Glutamatergic neuron (in vitro differentiated cells): ENCODE measurements around the gene ASB13. TPM values are rescaled to one million over a fixed set of nuclear protein-coding genes. Genes with fewer than 3 reads are reported as not detected.

ENCODE experiments used
- DNase-seq: peaks from one replicate; pipeline ENCODE4 v3.0.0; 2022
- H3K27ac Mint-ChIP-seq: one replicate; pipeline ENCODE4 v1.8.0; 2020; ENCODE audit warnings: mild to moderate bottlenecking, mixed read lengths, inconsistent platforms; ENCODE audit not compliant: unreplicated experiment
- H3K27me3 Mint-ChIP-seq: one replicate; pipeline ENCODE4 v1.8.0; 2020; ENCODE audit warnings: mild to moderate bottlenecking, moderate library complexity, mixed read lengths, inconsistent platforms; ENCODE audit not compliant: unreplicated experiment
- H3K36me3 Mint-ChIP-seq: one replicate; pipeline ENCODE4 v1.8.0; 2020; ENCODE audit warnings: mild to moderate bottlenecking, mixed read lengths, inconsistent platforms; ENCODE audit not compliant: unreplicated experiment
- H3K4me1 Mint-ChIP-seq: one replicate; pipeline ENCODE4 v1.8.0; 2020; ENCODE audit warnings: mild to moderate bottlenecking, low read depth, mixed read lengths, inconsistent platforms; ENCODE audit not compliant: unreplicated experiment
- H3K4me3 Mint-ChIP-seq: one replicate; pipeline ENCODE4 v1.8.0; 2020; ENCODE audit warnings: mild to moderate bottlenecking, mixed read lengths, inconsistent platforms; ENCODE audit not compliant: unreplicated experiment
- H3K9me3 Mint-ChIP-seq: one replicate; pipeline ENCODE4 v1.8.0; 2020; ENCODE audit warnings: mild to moderate bottlenecking, moderate library complexity, mixed read lengths, inconsistent platforms; ENCODE audit not compliant: unreplicated experiment
- total RNA-seq: library from RNA; stranded (reverse); fragmentation: NEBNext Ultra II Directional; extraction: Animal tissue kit (Norgen Biotek cat#: 25700); gene quantifications from one replicate; pipeline ENCODE4 v1.2.1, GENCODE V29; 2021; ENCODE audit not compliant: unreplicated experiment
- TF ChIP-seq, protein P1 (sequence below): fragments of 200-600 bp; sonication (generic); IDR thresholded peaks from one replicate; pipeline ENCODE4 v1.5.0; 2021; ENCODE audit not compliant: partially characterized antibody, unreplicated experiment

Gene ASB13
- total RNA-seq, 1 donor from 2014 or later = 13.9 TPM

- no peak overlapping the region for H3K4me3 Mint-ChIP-seq
- H3K27ac Mint-ChIP-seq = no peak overlapping the region
- TF ChIP-seq, protein P1, sequence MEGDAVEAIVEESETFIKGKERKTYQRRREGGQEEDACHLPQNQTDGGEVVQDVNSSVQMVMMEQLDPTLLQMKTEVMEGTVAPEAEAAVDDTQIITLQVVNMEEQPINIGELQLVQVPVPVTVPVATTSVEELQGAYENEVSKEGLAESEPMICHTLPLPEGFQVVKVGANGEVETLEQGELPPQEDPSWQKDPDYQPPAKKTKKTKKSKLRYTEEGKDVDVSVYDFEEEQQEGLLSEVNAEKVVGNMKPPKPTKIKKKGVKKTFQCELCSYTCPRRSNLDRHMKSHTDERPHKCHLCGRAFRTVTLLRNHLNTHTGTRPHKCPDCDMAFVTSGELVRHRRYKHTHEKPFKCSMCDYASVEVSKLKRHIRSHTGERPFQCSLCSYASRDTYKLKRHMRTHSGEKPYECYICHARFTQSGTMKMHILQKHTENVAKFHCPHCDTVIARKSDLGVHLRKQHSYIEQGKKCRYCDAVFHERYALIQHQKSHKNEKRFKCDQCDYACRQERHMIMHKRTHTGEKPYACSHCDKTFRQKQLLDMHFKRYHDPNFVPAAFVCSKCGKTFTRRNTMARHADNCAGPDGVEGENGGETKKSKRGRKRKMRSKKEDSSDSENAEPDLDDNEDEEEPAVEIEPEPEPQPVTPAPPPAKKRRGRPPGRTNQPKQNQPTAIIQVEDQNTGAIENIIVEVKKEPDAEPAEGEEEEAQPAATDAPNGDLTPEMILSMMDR = no peak
- peaks cover 5% of the 10 kb centered on the region for H3K27me3 Mint-ChIP-seq
- no peaks in the 10 kb centered on the region for H3K4me1 Mint-ChIP-seq
- no peak for DNase-seq
- H3K9me3 Mint-ChIP-seq = no peaks in the 10 kb centered on the region
- H3K36me3 Mint-ChIP-seq = no peaks in the 10 kb centered on the region
These were observed 4.4 kb upstream of the ASB13 start for GRCh38 chr10:5670662-5671375.

- Mint-ChIP-seq H3K36me3 (no peaks in the 10 kb centered on the region), H3K27ac (no peak overlapping the region), H3K4me3 (no peak overlapping the region), H3K4me1 (no peaks in the 10 kb centered on the region), H3K27me3 (peaks cover 5% of the 10 kb centered on the region), H3K9me3 (no peaks in the 10 kb centered on the region)
- TF ChIP-seq, protein P1 = no peak
- no peak for DNase-seq
These were observed 3.2 kb upstream of the ASB13 start for GRCh38 chr10:5669604-5670003.

DNA sequence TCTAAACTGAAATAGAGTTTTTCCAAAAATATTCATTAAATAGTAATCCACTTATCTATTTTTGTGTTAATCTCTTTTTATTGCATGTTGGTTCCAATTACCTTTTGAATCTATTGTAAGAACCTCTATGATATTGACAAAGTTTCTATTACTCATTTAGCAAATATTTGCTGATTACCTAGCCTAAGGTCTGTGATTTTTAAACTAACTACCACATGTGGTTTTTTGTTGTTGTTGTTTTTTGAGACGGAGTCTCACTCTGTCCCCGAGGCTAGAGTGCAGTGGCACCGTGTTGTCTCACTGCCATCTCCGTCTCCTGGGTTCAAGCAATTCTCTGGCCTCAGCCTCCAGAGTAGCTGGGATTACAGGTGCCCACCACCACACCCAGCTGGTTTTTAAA is 2.0 kb upstream of the ASB13 start:
- H3K4me3 Mint-ChIP-seq = no peak overlapping the region
- H3K9me3 Mint-ChIP-seq = no peaks in the 10 kb centered on the region
- no peak for DNase-seq
- H3K27me3 Mint-ChIP-seq = peaks cover 5% of the 10 kb centered on the region
- TF ChIP-seq, protein P1 = no peak
- peaks cover 7% of the 10 kb centered on the region for H3K4me1 Mint-ChIP-seq
- H3K36me3 Mint-ChIP-seq = no peaks in the 10 kb centered on the region
- H3K27ac Mint-ChIP-seq = no peak overlapping the region

DNA sequence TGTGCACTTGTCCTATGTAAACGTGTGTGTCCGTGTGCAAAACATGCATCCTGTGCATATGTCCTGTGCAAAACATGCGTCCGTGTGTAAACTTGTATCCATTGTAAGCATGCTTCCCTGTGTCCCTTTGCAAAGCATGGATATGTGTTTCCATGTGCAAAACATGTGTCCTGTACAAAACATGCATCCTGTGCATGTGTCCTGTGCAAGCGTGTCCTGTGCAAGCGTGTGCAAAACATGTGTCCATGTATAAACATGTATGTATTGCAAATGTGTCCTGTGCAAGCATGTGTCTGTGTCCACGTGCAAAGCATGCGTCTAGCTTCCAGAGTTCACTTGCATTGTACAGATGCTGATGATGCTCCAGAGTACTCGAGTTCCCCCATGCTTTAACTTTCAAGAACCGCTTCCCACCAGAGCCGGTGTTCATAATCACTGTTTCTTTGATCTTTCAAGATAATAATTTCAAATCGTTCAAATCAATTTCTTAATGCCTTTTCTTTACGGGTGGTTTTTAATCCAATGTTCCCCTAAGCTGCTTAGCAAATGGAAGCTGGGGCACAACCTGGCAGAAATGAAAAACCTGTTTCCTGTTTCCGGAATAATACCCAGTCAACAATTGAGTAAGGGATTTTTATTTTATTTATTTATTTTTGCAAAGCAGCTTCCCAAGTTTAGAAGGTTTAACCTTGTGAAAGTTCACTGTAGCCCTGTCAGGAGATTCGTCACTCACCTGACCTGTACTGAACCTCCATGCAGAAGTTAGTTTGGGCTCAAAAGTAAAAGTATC is 641 bp upstream of the ASB13 start:
- no peak for DNase-seq
- no peaks in the 10 kb centered on the region for H3K36me3 Mint-ChIP-seq
- peaks cover 7% of the 10 kb centered on the region for H3K4me1 Mint-ChIP-seq
- peak overlapping the region; percentile 96 for H3K4me3 Mint-ChIP-seq
- no peaks in the 10 kb centered on the region for H3K9me3 Mint-ChIP-seq
- H3K27ac Mint-ChIP-seq = peak overlapping the region; percentile 31
- peaks cover 5% of the 10 kb centered on the region for H3K27me3 Mint-ChIP-seq
- TF ChIP-seq, protein P1 = no peak
